RWPE2 (cell line): ENCODE results near the gene PLB1.

Experiments
- ATAC-seq: fragments of 200-7000 bp; cut with Tn5 transposase; 3 replicates; pipeline ENCODE4 v1.9.1; 2021; ENCODE audit warnings: low read depth
- DNase-seq: peaks from one replicate; pipeline ENCODE4 v3.0.0-alpha.2; 2020; ENCODE audit warnings: low spot score
- H3K27ac ChIP-seq: fragments of 450-650 bp; 2 replicates; pipeline ENCODE4 v1.5.1; 2017; ENCODE audit warnings: mild to moderate bottlenecking; ENCODE audit not compliant: poor library complexity, severe bottlenecking
- H3K27me3 ChIP-seq: fragments of 250-450 bp; sonication (Bioruptor Pico); 2 replicates; pipeline ENCODE4 v1.5.1; 2021; ENCODE audit warnings: mild to moderate bottlenecking, moderate library complexity; ENCODE audit not compliant: insufficient read depth, poor library complexity, severe bottlenecking
- H3K36me3 ChIP-seq: fragments of 250-450 bp; sonication (Bioruptor Pico); 2 replicates; pipeline ENCODE4 v1.5.1; 2020; ENCODE audit warnings: low read depth, mild to moderate bottlenecking, moderate library complexity
- H3K4me1 ChIP-seq: fragments of 250-450 bp; sonication (Bioruptor Pico); 2 replicates; pipeline ENCODE4 v1.5.1; 2021; ENCODE audit warnings: mild to moderate bottlenecking, moderate library complexity; ENCODE audit not compliant: insufficient read depth, poor library complexity, severe bottlenecking
- H3K4me3 ChIP-seq: fragments of 250-450 bp; sonication (Bioruptor Pico); 2 replicates; pipeline ENCODE4 v1.5.1; 2021; ENCODE audit warnings: mild to moderate bottlenecking, moderate library complexity; ENCODE audit not compliant: severe bottlenecking
- H3K9me3 ChIP-seq: fragments of 250-450 bp; sonication (Bioruptor Pico); 2 replicates; pipeline ENCODE4 v1.5.1; 2021; ENCODE audit warnings: mild to moderate bottlenecking, moderate library complexity; ENCODE audit not compliant: severe bottlenecking
- CTCF ChIP-seq: fragments of 450-650 bp; IDR thresholded peaks from one replicate; pipeline ENCODE4 v1.5.1; 2017; ENCODE audit warnings: mild to moderate bottlenecking, moderate library complexity; ENCODE audit not compliant: poor library complexity, severe bottlenecking

The PLB1 gene

GRCh38 chr2:28496781-28497180, 921 bp downstream of the PLB1 start:
- no peak for ATAC-seq

GRCh38 chr2:28497206-28497605, 1.3 kb downstream of the PLB1 start:
- DNase-seq (no peak), ATAC-seq (no peak)
- no peak for TF ChIP-seq CTCF
- H3K4me1 ChIP-seq, result no peaks in the 10 kb centered on the region
- no peaks in the 10 kb centered on the region for H3K36me3 ChIP-seq
- H3K9me3 ChIP-seq, result no peaks in the 10 kb centered on the region
- H3K27ac ChIP-seq, result no peak overlapping the region
- no peaks in the 10 kb centered on the region for H3K27me3 ChIP-seq
- H3K4me3 ChIP-seq, result no peak overlapping the region

More at GRCh38 chr2:28496781-28497180, 921 bp downstream of the PLB1 start:
- no peak for TF ChIP-seq CTCF
- H3K36me3 ChIP-seq, result no peaks in the 10 kb centered on the region
- no peaks in the 10 kb centered on the region for H3K27me3 ChIP-seq
- H3K27ac ChIP-seq, result no peak overlapping the region
- no peak overlapping the region for H3K4me3 ChIP-seq
- no peaks in the 10 kb centered on the region for H3K9me3 ChIP-seq
- H3K4me1 ChIP-seq, result no peaks in the 10 kb centered on the region
- DNase-seq, result no peak

- no peak for TF ChIP-seq CTCF
- H3K4me3 ChIP-seq, result no peak overlapping the region
- DNase-seq, result no peak
- H3K9me3 ChIP-seq, result no peaks in the 10 kb centered on the region
- H3K27me3 ChIP-seq, result no peaks in the 10 kb centered on the region
- no peaks in the 10 kb centered on the region for H3K36me3 ChIP-seq
- no peaks in the 10 kb centered on the region for H3K4me1 ChIP-seq
- no peak for ATAC-seq
- H3K27ac ChIP-seq, result no peak overlapping the region
Measured at GRCh38 chr2:28499282-28499681, 3.4 kb downstream of the PLB1 start.

- no peak for DNase-seq
- no peak for TF ChIP-seq CTCF
- H3K27me3 ChIP-seq, result no peaks in the 10 kb centered on the region
- no peaks in the 10 kb centered on the region for H3K36me3 ChIP-seq
- H3K27ac ChIP-seq, result no peak overlapping the region
- H3K9me3 ChIP-seq, result no peaks in the 10 kb centered on the region
- H3K4me3 ChIP-seq, result no peak overlapping the region
- ATAC-seq, result no peak
- H3K4me1 ChIP-seq, result peaks cover 5% of the 10 kb centered on the region
Measured at GRCh38 chr2:28505361-28505760, 9.5 kb downstream of the PLB1 start.

DNA sequence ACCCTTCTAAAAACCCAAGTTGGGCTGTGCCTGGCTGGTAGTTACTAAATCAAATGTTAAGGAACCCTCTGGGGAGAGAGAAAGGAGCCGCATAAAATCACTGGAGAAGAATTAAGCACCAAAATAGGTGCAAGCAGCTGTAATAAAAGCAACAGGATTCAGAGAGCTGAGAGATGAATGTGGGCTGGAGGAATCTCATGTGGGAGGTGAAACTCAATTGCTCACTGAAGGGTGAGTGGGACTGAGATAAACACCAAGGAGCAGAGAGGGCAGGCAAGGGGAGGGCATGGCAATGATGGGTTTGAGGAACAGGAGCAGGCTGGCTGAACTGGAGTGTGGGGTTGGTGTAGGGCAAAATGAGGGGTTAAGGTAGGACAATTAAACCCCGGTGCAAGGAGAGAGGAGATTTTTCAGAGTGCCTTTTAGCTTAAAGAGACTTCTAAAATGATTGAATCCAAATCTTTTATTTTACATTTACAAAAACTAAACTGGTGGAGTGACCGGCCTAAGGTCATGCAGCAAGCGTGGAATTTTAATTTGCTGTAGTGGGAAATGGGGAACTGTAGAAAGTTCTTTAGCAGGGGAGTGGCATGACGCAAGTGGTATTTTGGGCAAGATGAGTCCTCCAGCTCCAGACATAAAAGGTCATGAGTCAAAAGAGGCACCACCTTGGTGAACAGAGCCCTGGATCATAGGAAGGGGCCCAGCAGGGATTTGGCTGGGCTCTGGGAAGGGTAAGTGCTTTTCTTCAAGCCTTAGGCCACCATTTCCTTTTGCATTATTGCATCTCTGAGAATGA, 10.5 kb downstream of the PLB1 start:
- Histone ChIP-seq H3K4me3 (no peak overlapping the region), H3K36me3 (no peaks in the 10 kb centered on the region), H3K27me3 (no peaks in the 10 kb centered on the region), H3K27ac (no peak overlapping the region), H3K4me1 (peaks cover 5% of the 10 kb centered on the region), H3K9me3 (no peaks in the 10 kb centered on the region)
- no peak for ATAC-seq
- no peak for TF ChIP-seq CTCF
- DNase-seq, result no peak
